ENCODE data around the gene CTAG1B. TPM values are rescaled to one million over a fixed set of nuclear protein-coding genes. Genes with fewer than 3 reads are reported as not detected.
"Not testable (repeated sequence)": the region's sequence is repeated elsewhere in the genome, so short reads cannot be mapped to it uniquely, and the experiment has no call there.

The CTAG1B gene
- total RNA-seq (2021; fragmentation: NEBNext Ultra II Directional; extraction: Animal tissue kit (Norgen Biotek cat#: 25700)) = not detected
- long read RNA-seq = 0 reads

GRCh38 chrX:154619182-154619581 lies at the start of gene CTAG1B:
CTAG1B (minus strand) TSS chrX:154619282; CDS start chrX:154619218, 64 bp downstream.
- not testable (repeated sequence) for H3K27ac Mint-ChIP-seq; DNase-seq; H3K27me3 Mint-ChIP-seq (ENCODE audit: insufficient read depth); H3K9me3 Mint-ChIP-seq; H3K4me1 Mint-ChIP-seq (ENCODE audit: low read depth); H3K4me3 Mint-ChIP-seq; H3K36me3 Mint-ChIP-seq (ENCODE audit: low read depth)

GRCh38 chrX:154661899-154662298 lies 42.8 kb upstream of the CTAG1B start:
- Mint-ChIP-seq H3K4me3 (no peak overlapping the region), H3K4me1 (ENCODE audit: low read depth) (no peaks in the 10 kb centered on the region), H3K36me3 (ENCODE audit: low read depth) (no peaks in the 10 kb centered on the region), H3K27me3 (ENCODE audit: insufficient read depth) (peaks cover 18% of the 10 kb centered on the region), H3K9me3 (no peaks in the 10 kb centered on the region), H3K27ac (no peak overlapping the region)
- no peak for DNase-seq
- no peak for TF ChIP-seq CTCF (IDR thresholded peaks at IDR 0.05)

- Mint-ChIP-seq H3K4me3 (no peak overlapping the region), H3K4me1 (ENCODE audit: low read depth) (no peaks in the 10 kb centered on the region), H3K27me3 (ENCODE audit: insufficient read depth) (peaks cover 25% of the 10 kb centered on the region), H3K9me3 (no peaks in the 10 kb centered on the region), H3K27ac (no peak overlapping the region), H3K36me3 (ENCODE audit: low read depth) (no peaks in the 10 kb centered on the region)
- no peak for TF ChIP-seq CTCF (IDR thresholded peaks at IDR 0.05)
- DNase-seq = no peak
Observed at GRCh38 chrX:154661170-154661569, 42.1 kb upstream of the CTAG1B start.

- Mint-ChIP-seq H3K9me3 (no peaks in the 10 kb centered on the region), H3K27ac (no peak overlapping the region), H3K4me3 (no peak overlapping the region), H3K4me1 (ENCODE audit: low read depth) (no peaks in the 10 kb centered on the region), H3K27me3 (ENCODE audit: insufficient read depth) (peaks cover 30% of the 10 kb centered on the region), H3K36me3 (ENCODE audit: low read depth) (no peaks in the 10 kb centered on the region)
- DNase-seq = no peak
- TF ChIP-seq CTCF (IDR thresholded peaks at IDR 0.05) = no peak
Observed at GRCh38 chrX:154660541-154660940, 41.5 kb upstream of the CTAG1B start.

GRCh38 chrX:154658957-154659356 lies 39.9 kb upstream of the CTAG1B start:
- Mint-ChIP-seq H3K4me1 (ENCODE audit: low read depth) (no peaks in the 10 kb centered on the region), H3K27ac (no peak overlapping the region), H3K36me3 (ENCODE audit: low read depth) (no peaks in the 10 kb centered on the region), H3K27me3 (ENCODE audit: insufficient read depth) (peaks cover 32% of the 10 kb centered on the region), H3K9me3 (no peaks in the 10 kb centered on the region), H3K4me3 (no peak overlapping the region)
- no peak for DNase-seq
- TF ChIP-seq CTCF (IDR thresholded peaks at IDR 0.05) = no peak

- Mint-ChIP-seq H3K27me3 (ENCODE audit: insufficient read depth) (peaks cover 32% of the 10 kb centered on the region), H3K4me3 (no peak overlapping the region), H3K4me1 (ENCODE audit: low read depth) (no peaks in the 10 kb centered on the region), H3K36me3 (ENCODE audit: low read depth) (no peaks in the 10 kb centered on the region), H3K9me3 (no peaks in the 10 kb centered on the region), H3K27ac (no peak overlapping the region)
- DNase-seq = no peak
- TF ChIP-seq CTCF (IDR thresholded peaks at IDR 0.05) = no peak
Observed at GRCh38 chrX:154658187-154658586, 39.1 kb upstream of the CTAG1B start.

Data from HFFc6 (cell line).